Measurements from ENCODE around the gene ADGRD2. TPM values are rescaled to one million over a fixed set of nuclear protein-coding genes. Genes with fewer than 3 reads are reported as not detected.

The ADGRD2 gene
- total and polyA plus RNA-seq, 9 of the 15 experiments (the other 6 are each of a cell fraction or from before 2014, with no cell fraction given): not detected

DNA sequence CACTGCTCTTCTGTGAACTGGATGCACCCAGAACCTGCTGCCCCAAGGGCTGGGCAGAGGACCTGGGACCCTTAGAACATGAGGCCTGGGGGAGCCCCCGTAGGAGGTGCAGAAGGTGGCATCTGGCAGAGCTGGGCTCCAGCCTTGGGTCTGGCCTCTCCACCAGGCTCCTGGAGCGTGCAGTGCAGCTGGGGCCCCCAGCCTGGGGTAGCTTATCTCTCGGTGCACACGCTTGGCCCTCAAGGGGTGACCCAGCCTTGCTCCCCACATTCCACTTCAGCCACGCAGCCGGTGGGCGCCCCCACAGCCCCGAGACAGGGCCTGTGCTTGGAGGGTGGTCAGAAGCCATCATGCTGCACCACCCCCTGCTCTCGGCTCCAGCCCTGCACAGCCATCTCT is 62.6 kb downstream of the ADGRD2 start (continued):
- TF ChIP-seq ARID3B (CRISPR knock-in tag; IDR thresholded peaks at IDR 0.05; ENCODE audit: borderline replicate concordance) (no peak), BMI1 (IDR thresholded peaks at IDR 0.05; ENCODE audit: low read length) (no peak), PATZ1 (CRISPR knock-in tag; IDR thresholded peaks at IDR 0.05; ENCODE audit: borderline replicate concordance) (no peak), ZNF146 (CRISPR knock-in tag; IDR thresholded peaks at IDR 0.05; ENCODE audit: unreplicated experiment) (no peak), POLR2B (IDR thresholded peaks at IDR 0.05; ENCODE audit: low read depth, partially characterized antibody) (no peak), GTF2E2 (tag; IDR thresholded peaks at IDR 0.05) (no peak), BHLHE40 (IDR thresholded peaks at IDR 0.05; ENCODE audit: low read length) (no peak), ATF4 (CRISPR knock-in tag; IDR thresholded peaks at IDR 0.05) (no peak), ARID1B (IDR thresholded peaks at IDR 0.05) (peak; percentile 62), RFX7 (CRISPR knock-in tag; IDR thresholded peaks at IDR 0.05) (no peak), ZBTB17 (CRISPR knock-in tag; IDR thresholded peaks at IDR 0.05) (peak; percentile 48; the same call in 1 of the 2 replicates), MTA3 (IDR thresholded peaks at IDR 0.05; ENCODE audit: borderline replicate concordance) (no peak), HLTF (IDR thresholded peaks at IDR 0.05) (no peak), KAT2B (IDR thresholded peaks at IDR 0.05; ENCODE audit: low read depth, low read length) (no peak), ZFX (CRISPR knock-in tag; IDR thresholded peaks at IDR 0.05) (peak; percentile 8), FOXM1 (IDR thresholded peaks at IDR 0.05; ENCODE audit: low read depth) (no peak), FOXM1 (CRISPR knock-in tag; IDR thresholded peaks at IDR 0.05; ENCODE audit: low read depth) (no peak), ZBTB1 (CRISPR knock-in tag; IDR thresholded peaks at IDR 0.05; ENCODE audit: borderline replicate concordance, low read depth) (0 out of 2 replicates have a peak, but pooled peaks have one; percentile 10), ZNF143 (CRISPR knock-in tag; IDR thresholded peaks at IDR 0.05) (no peak), GATAD2A (IDR thresholded peaks at IDR 0.05) (no peak)
- TF ChIP-seq, protein P1, sequence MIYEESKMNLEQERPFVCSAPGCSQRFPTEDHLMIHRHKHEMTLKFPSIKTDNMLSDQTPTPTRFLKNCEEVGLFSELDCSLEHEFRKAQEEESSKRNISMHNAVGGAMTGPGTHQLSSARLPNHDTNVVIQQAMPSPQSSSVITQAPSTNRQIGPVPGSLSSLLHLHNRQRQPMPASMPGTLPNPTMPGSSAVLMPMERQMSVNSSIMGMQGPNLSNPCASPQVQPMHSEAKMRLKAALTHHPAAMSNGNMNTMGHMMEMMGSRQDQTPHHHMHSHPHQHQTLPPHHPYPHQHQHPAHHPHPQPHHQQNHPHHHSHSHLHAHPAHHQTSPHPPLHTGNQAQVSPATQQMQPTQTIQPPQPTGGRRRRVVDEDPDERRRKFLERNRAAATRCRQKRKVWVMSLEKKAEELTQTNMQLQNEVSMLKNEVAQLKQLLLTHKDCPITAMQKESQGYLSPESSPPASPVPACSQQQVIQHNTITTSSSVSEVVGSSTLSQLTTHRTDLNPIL (CRISPR knock-in tag; IDR thresholded peaks at IDR 0.05): no peak

Measured in K562 (cell line).